ENCODE data around the gene TENM4. TPM values are rescaled to one million over a fixed set of nuclear protein-coding genes. Genes with fewer than 3 reads are reported as not detected.

TENM4 gene
- total RNA-seq, 1 experiment from 2014 or later = 0.39 TPM

DNA sequence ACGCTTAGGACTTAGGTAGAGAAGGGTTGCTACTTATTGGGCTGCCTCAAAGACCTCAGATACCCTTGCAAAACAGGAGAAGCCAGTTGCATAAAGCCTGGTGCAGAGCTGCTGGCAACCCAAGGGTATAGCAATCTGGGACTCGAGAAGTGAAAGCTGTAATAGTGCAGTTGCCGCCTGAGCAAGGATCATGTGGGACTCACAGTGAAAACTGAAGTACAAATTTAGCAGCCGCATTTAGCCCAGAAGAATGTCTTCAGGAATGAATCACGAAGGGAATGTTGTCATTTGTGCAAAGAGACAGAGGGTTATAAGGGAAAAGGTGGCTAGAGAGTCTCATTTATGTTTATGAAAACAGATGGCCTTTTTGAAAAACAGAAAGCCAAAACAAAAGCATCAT is 267.2 kb downstream of the TENM4 start:
- no peaks in the 10 kb centered on the region for H3K9me3 ChIP-seq (ENCODE audit: control insufficient read depth, insufficient read depth, low read depth, low read length)
- H3K36me3 ChIP-seq (ENCODE audit: control insufficient read depth, insufficient read depth, low read length) = no peaks in the 10 kb centered on the region
- DNase-seq (ENCODE audit: low read depth, low spot score) (no peak), ATAC-seq (no peak)
- no peak overlapping the region for H3K27ac ChIP-seq (ENCODE audit: low read length)
- H3K4me1 ChIP-seq (ENCODE audit: control insufficient read depth, insufficient read depth, low read length) = no peaks in the 10 kb centered on the region
- intact Hi-C loops (cut with micrococcal nuclease; ENCODE audit: unreplicated experiment) (no loop called here), in situ Hi-C loops (cut with HindIII; ENCODE audit: low pct_unique_long_range_greater_than_20kb, low sequenced_read_pairs) (no loop called here)
- peaks cover 5% of the 10 kb centered on the region for H3K27me3 ChIP-seq (ENCODE audit: control insufficient read depth, insufficient read depth, low read length)
- BruUV-seq (replicated peaks) = no TSS peak
- ChIA-PET POLR2A (no interaction called here), CTCF (no interaction called here)
- H3K4me3 ChIP-seq (ENCODE audit: low read depth in 2 of 2, low read length in 2 of 2) = no peak overlapping the region
- TF ChIP-seq REST (IDR thresholded peaks at IDR 0.05; ENCODE audit: insufficient read depth in 1 of 2, low read depth in 2 of 2, low read length in 1 of 2) (no peak), POLR2AphosphoS5 (IDR thresholded peaks at IDR 0.05; ENCODE audit: low read depth, low read length) (no peak), SIN3A (IDR thresholded peaks at IDR 0.05; ENCODE audit: borderline replicate concordance, insufficient read depth, low read depth, low read length) (no peak), TCF7L2 (IDR thresholded peaks at IDR 0.05; ENCODE audit: low read depth, low read length) (no peak)
- TF ChIP-seq, protein P1, sequence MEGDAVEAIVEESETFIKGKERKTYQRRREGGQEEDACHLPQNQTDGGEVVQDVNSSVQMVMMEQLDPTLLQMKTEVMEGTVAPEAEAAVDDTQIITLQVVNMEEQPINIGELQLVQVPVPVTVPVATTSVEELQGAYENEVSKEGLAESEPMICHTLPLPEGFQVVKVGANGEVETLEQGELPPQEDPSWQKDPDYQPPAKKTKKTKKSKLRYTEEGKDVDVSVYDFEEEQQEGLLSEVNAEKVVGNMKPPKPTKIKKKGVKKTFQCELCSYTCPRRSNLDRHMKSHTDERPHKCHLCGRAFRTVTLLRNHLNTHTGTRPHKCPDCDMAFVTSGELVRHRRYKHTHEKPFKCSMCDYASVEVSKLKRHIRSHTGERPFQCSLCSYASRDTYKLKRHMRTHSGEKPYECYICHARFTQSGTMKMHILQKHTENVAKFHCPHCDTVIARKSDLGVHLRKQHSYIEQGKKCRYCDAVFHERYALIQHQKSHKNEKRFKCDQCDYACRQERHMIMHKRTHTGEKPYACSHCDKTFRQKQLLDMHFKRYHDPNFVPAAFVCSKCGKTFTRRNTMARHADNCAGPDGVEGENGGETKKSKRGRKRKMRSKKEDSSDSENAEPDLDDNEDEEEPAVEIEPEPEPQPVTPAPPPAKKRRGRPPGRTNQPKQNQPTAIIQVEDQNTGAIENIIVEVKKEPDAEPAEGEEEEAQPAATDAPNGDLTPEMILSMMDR (IDR thresholded peaks at IDR 0.05) = no peak

- no peak overlapping the region for H3K4me3 ChIP-seq (ENCODE audit: low read depth in 2 of 2, low read length in 2 of 2)
- ChIA-PET POLR2A (no interaction called here), CTCF (no interaction called here)
- DNase-seq (ENCODE audit: low read depth, low spot score) (no peak), ATAC-seq (no peak)
- BruUV-seq (replicated peaks) = no TSS peak
- no peak overlapping the region for H3K27ac ChIP-seq (ENCODE audit: low read length)
- no peaks in the 10 kb centered on the region for H3K9me3 ChIP-seq (ENCODE audit: control insufficient read depth, insufficient read depth, low read depth, low read length)
- H3K27me3 ChIP-seq (ENCODE audit: control insufficient read depth, insufficient read depth, low read length) = peaks cover 3% of the 10 kb centered on the region; the same call in 1 of the 2 replicates
- no peaks in the 10 kb centered on the region for H3K36me3 ChIP-seq (ENCODE audit: control insufficient read depth, insufficient read depth, low read length)
- TF ChIP-seq TCF7L2 (IDR thresholded peaks at IDR 0.05; ENCODE audit: low read depth, low read length) = no peak
- TF ChIP-seq, protein P1 (IDR thresholded peaks at IDR 0.05) = no peak
- no peak for TF ChIP-seq REST (IDR thresholded peaks at IDR 0.05; ENCODE audit: insufficient read depth in 1 of 2, low read depth in 2 of 2, low read length in 1 of 2)
- TF ChIP-seq POLR2AphosphoS5 (IDR thresholded peaks at IDR 0.05; ENCODE audit: low read depth, low read length) = no peak
- no peak for TF ChIP-seq SIN3A (IDR thresholded peaks at IDR 0.05; ENCODE audit: borderline replicate concordance, insufficient read depth, low read depth, low read length)
- no peaks in the 10 kb centered on the region for H3K4me1 ChIP-seq (ENCODE audit: control insufficient read depth, insufficient read depth, low read length)
- in situ Hi-C loops (cut with HindIII; ENCODE audit: low pct_unique_long_range_greater_than_20kb, low sequenced_read_pairs) (no loop called here), intact Hi-C loops (cut with micrococcal nuclease; ENCODE audit: unreplicated experiment) (no loop called here)
These were observed 270.5 kb downstream of the TENM4 start for GRCh38 chr11:79170321-79170720.
